WTC11 (cell line): Measurements from ENCODE around the gene GLT8D2. TPM values are rescaled to one million over a fixed set of nuclear protein-coding genes. Genes with fewer than 3 reads are reported as not detected.
"Not testable (repeated sequence)": the region's sequence is repeated elsewhere in the genome, so short reads cannot be mapped to it uniquely, and the experiment has no call there.

Experiments used
- ATAC-seq: fragments of 200-7000 bp; cut with Tn5 transposase; 2 replicates; pipeline ENCODE4 v1.10.0; 2021; ENCODE audit warnings: mild to moderate bottlenecking, moderate library complexity
- CTCF ChIA-PET: fragments of 300-600 bp; sonication (Branson Sonifier 250); formaldehyde crosslinking; loops from one replicate; lab custom pipeline; 2021; ENCODE audit warnings: antibody characterized with exemption; lab: Charles Lee
- POLR2A ChIA-PET: fragments of 350-600 bp; sonication (Branson Sonifier 250); formaldehyde crosslinking; loops from one replicate; lab custom pipeline; 2021; ENCODE audit warnings: antibody characterized with exemption; lab: Charles Lee
- DNase-seq: peaks from one replicate; pipeline ENCODE4 v3.0.0; 2021; ENCODE audit warnings: low spot score
- H3K27ac Mint-ChIP-seq: 2 replicates; pipeline ENCODE4 v1.8.0; 2021; ENCODE audit warnings: mixed read lengths
- H3K27me3 Mint-ChIP-seq: 2 replicates; pipeline ENCODE4 v1.8.0; 2021; ENCODE audit warnings: low read depth, mild to moderate bottlenecking, moderate library complexity, mixed read lengths
- H3K36me3 Mint-ChIP-seq: 2 replicates; pipeline ENCODE4 v1.8.0; 2021; ENCODE audit warnings: mixed read lengths
- H3K4me1 Mint-ChIP-seq: 2 replicates; pipeline ENCODE4 v1.8.0; 2022; ENCODE audit warnings: mixed read lengths
- H3K4me3 Mint-ChIP-seq: 2 replicates; pipeline ENCODE4 v1.8.0; 2021; ENCODE audit warnings: mild to moderate bottlenecking, moderate library complexity, mixed read lengths
- H3K9me3 Mint-ChIP-seq: 2 replicates; pipeline ENCODE4 v1.8.0; 2021; ENCODE audit warnings: mixed read lengths
- ATF1 ChIP-seq: sonication (generic); formaldehyde crosslinking; IDR thresholded peaks from 2 replicates; pipeline ENCODE4 v1.8.1; 2023; ENCODE audit warnings: mild to moderate bottlenecking, moderate library complexity, missing genetic modification reagents
- ATF3 ChIP-seq: sonication (generic); formaldehyde crosslinking; conservative IDR thresholded peaks from 2 replicates; pipeline ENCODE4 v1.8.1; 2022; ENCODE audit warnings: mild to moderate bottlenecking, missing genetic modification reagents
- CREM ChIP-seq: sonication (generic); formaldehyde crosslinking; IDR thresholded peaks from 2 replicates; pipeline ENCODE4 v1.8.1; 2022; ENCODE audit warnings: mild to moderate bottlenecking, missing genetic modification reagents, moderate library complexity
- GRHL2 ChIP-seq: fragments of 250-450 bp; sonication (Bioruptor Pico); IDR thresholded peaks from 2 replicates; pipeline ENCODE4 v1.8.0; 2022; ENCODE audit warnings: mild to moderate bottlenecking, moderate library complexity; ENCODE audit not compliant: insufficient replicate concordance, severe bottlenecking
- HMGA2 ChIP-seq: fragments of 250-450 bp; sonication (Bioruptor Pico); IDR thresholded peaks from 2 replicates; pipeline ENCODE4 v1.4.0; 2021; ENCODE audit warnings: mild to moderate bottlenecking, moderate library complexity
- IRF2 ChIP-seq: sonication (generic); formaldehyde crosslinking; IDR thresholded peaks from 2 replicates; pipeline ENCODE4 v1.8.0; 2022; ENCODE audit warnings: low read depth, missing genetic modification reagents, borderline replicate concordance
- KAT7 ChIP-seq: sonication (generic); formaldehyde crosslinking; IDR thresholded peaks from 2 replicates; pipeline ENCODE4 v1.8.1; 2023; ENCODE audit warnings: missing genetic modification reagents, mild to moderate bottlenecking, borderline replicate concordance
- MAX ChIP-seq: sonication (generic); formaldehyde crosslinking; IDR thresholded peaks from 2 replicates; pipeline ENCODE4 v1.8.0; 2022; ENCODE audit warnings: mild to moderate bottlenecking, missing genetic modification reagents
- PREB ChIP-seq: sonication (generic); formaldehyde crosslinking; IDR thresholded peaks from 2 replicates; pipeline ENCODE4 v1.8.1; 2022; ENCODE audit warnings: mild to moderate bottlenecking, missing genetic modification reagents, moderate library complexity, borderline replicate concordance
- RELA ChIP-seq: sonication (generic); formaldehyde crosslinking; IDR thresholded peaks from 2 replicates; pipeline ENCODE4 v1.8.1; 2022; ENCODE audit warnings: missing genetic modification reagents, mild to moderate bottlenecking, borderline replicate concordance
- SMAD4 ChIP-seq: sonication (generic); formaldehyde crosslinking; IDR thresholded peaks from 2 replicates; pipeline ENCODE4 v1.8.0; 2022; ENCODE audit warnings: mild to moderate bottlenecking, missing genetic modification reagents
- SOX15 ChIP-seq: fragments of 250-450 bp; sonication (Bioruptor Pico); IDR thresholded peaks from 2 replicates; pipeline ENCODE4 v1.9.0; 2021; ENCODE audit warnings: mild to moderate bottlenecking
- ZBTB21 ChIP-seq: sonication (generic); formaldehyde crosslinking; IDR thresholded peaks from 2 replicates; pipeline ENCODE4 v1.8.1; 2023; ENCODE audit warnings: mild to moderate bottlenecking, missing genetic modification reagents, borderline replicate concordance
- ZNF416 ChIP-seq: fragments of 250-450 bp; sonication (Bioruptor Pico); IDR thresholded peaks from 2 replicates; pipeline ENCODE4 v1.9.0; 2021; ENCODE audit warnings: mild to moderate bottlenecking, inconsistent platforms
- ZNF512 ChIP-seq: sonication (generic); formaldehyde crosslinking; IDR thresholded peaks from 2 replicates; pipeline ENCODE4 v1.8.1; 2022; ENCODE audit warnings: missing genetic modification reagents, borderline replicate concordance
- ZNF532 ChIP-seq: fragments of 250-450 bp; sonication (Bioruptor Pico); IDR thresholded peaks from 2 replicates; pipeline ENCODE4 v1.9.0; 2021; ENCODE audit warnings: mild to moderate bottlenecking, borderline replicate concordance
- total RNA-seq: library from RNA; stranded (reverse); gene quantifications from 3 replicates; pipeline ENCODE4 v1.2.3, GENCODE V29; 2021
- TF ChIP-seq, protein P1 (sequence below): sonication (generic); formaldehyde crosslinking; IDR thresholded peaks from 2 replicates; pipeline ENCODE4 v1.8.1; 2023; ENCODE audit warnings: mild to moderate bottlenecking, missing genetic modification reagents, moderate library complexity
- TF ChIP-seq, protein P2 (sequence below): fragments of 250-450 bp; sonication (Bioruptor Pico); IDR thresholded peaks from 2 replicates; pipeline ENCODE4 v1.9.0; 2021; ENCODE audit warnings: mild to moderate bottlenecking
- TF ChIP-seq, protein P3 (sequence below): fragments of 250-450 bp; sonication (Bioruptor Pico); IDR thresholded peaks from 2 replicates; pipeline ENCODE4 v1.8.0; 2021; ENCODE audit warnings: mild to moderate bottlenecking

GLT8D2 gene
- total RNA-seq, 1 experiment from 2014 or later = 4.5 TPM

DNA sequence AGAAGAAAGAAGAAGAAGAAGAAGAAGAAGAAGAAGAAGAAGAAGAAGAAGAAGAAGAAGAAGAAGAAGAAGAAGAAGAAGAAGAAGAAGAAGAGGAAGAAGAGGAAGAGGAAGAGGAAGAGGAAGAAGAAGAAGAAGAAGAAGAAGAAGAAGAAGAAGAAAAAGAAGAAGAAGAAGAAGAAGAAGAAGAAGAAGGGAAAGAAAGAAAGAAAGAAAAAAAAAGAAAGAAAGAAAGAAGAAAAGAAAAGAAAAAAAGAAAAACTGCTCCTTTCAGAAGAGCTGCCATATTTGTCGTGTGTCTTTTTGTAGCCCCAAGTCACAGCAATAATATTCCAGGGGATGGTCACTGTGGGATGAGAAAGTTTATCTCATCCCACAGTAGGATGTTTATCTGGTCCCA is 28.1 kb downstream of the GLT8D2 start:
- DNase-seq, CTCF ChIA-PET, H3K27me3 Mint-ChIP-seq, H3K4me1 Mint-ChIP-seq, H3K27ac Mint-ChIP-seq, ATAC-seq, H3K4me3 Mint-ChIP-seq, POLR2A ChIA-PET: not testable (repeated sequence)
- 0 out of 2 replicates have a peak, but pooled peaks have one; percentile 25 for TF ChIP-seq ZNF512 (CRISPR knock-in tag)
- Mint-ChIP-seq H3K9me3 (peaks cover 16% of the 10 kb centered on the region), H3K36me3 (peaks cover 11% of the 10 kb centered on the region; the same call in 1 of the 2 replicates)

DNA sequence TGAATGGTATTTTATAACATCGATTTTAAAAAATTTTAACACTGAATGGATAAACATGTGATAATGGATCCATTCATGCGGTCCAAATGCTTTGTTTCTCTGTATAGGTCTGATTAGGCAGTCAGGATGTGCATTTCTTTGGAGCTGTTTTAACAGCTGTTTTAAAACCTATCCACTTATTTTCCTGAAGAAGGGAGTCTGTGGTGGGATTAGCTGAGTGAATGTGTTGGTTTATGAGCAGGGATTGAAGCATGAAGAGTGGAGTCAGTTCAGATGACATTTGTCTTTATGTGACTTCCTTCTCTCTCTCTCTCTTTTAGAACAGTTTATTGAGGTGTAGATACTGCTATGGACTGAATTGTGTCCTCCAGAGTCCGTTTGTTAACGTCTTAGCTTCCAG is 37.7 kb downstream of the GLT8D2 start:
- Mint-ChIP-seq H3K27me3 (peaks cover 2% of the 10 kb centered on the region), H3K36me3 (peaks cover 8% of the 10 kb centered on the region; the same call in 1 of the 2 replicates), H3K27ac (no peak overlapping the region), H3K4me1 (no peaks in the 10 kb centered on the region), H3K9me3 (peaks cover 20% of the 10 kb centered on the region), H3K4me3 (no peak overlapping the region)
- POLR2A ChIA-PET = no interaction called here
- TF ChIP-seq SOX15 (CRISPR knock-in tag) = no peak
- TF ChIP-seq PREB (CRISPR knock-in tag) = no peak
- TF ChIP-seq GRHL2 (CRISPR knock-in tag) = no peak
- TF ChIP-seq, protein P1, sequence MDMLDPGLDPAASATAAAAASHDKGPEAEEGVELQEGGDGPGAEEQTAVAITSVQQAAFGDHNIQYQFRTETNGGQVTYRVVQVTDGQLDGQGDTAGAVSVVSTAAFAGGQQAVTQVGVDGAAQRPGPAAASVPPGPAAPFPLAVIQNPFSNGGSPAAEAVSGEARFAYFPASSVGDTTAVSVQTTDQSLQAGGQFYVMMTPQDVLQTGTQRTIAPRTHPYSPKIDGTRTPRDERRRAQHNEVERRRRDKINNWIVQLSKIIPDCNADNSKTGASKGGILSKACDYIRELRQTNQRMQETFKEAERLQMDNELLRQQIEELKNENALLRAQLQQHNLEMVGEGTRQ (CRISPR knock-in tag) = no peak
- TF ChIP-seq, protein P2, sequence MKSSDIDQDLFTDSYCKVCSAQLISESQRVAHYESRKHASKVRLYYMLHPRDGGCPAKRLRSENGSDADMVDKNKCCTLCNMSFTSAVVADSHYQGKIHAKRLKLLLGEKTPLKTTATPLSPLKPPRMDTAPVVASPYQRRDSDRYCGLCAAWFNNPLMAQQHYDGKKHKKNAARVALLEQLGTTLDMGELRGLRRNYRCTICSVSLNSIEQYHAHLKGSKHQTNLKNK = no peak
- no peak for TF ChIP-seq MAX
- TF ChIP-seq ATF3 (CRISPR knock-in tag) = no peak
- no peak for DNase-seq
- CTCF ChIA-PET = no interaction called here
- ATAC-seq = no peak

- CTCF ChIA-PET = no interaction called here
- H3K9me3 Mint-ChIP-seq = peaks cover 20% of the 10 kb centered on the region
- POLR2A ChIA-PET = no interaction called here
Measured at GRCh38 chr12:104011253-104011652, 38.7 kb downstream of the GLT8D2 start.

More at GRCh38 chr12:104011253-104011652, 38.7 kb downstream of the GLT8D2 start:
- peaks cover 2% of the 10 kb centered on the region for H3K27me3 Mint-ChIP-seq
- no peak overlapping the region for H3K4me3 Mint-ChIP-seq
- H3K4me1 Mint-ChIP-seq = no peaks in the 10 kb centered on the region
- DNase-seq = no peak
- ATAC-seq = no peak
- no peak for TF ChIP-seq ZNF416 (CRISPR knock-in tag)
- TF ChIP-seq ZNF532 = no peak
- TF ChIP-seq SMAD4 = no peak
- no peak for TF ChIP-seq HMGA2 (CRISPR knock-in tag)
- no peak for TF ChIP-seq KAT7
- TF ChIP-seq, protein P3, sequence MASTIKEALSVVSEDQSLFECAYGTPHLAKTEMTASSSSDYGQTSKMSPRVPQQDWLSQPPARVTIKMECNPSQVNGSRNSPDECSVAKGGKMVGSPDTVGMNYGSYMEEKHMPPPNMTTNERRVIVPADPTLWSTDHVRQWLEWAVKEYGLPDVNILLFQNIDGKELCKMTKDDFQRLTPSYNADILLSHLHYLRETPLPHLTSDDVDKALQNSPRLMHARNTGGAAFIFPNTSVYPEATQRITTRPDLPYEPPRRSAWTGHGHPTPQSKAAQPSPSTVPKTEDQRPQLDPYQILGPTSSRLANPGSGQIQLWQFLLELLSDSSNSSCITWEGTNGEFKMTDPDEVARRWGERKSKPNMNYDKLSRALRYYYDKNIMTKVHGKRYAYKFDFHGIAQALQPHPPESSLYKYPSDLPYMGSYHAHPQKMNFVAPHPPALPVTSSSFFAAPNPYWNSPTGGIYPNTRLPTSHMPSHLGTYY (CRISPR knock-in tag) = no peak
- no peak for TF ChIP-seq ATF3 (CRISPR knock-in tag)
- no peak for TF ChIP-seq ZBTB21
- no peak for TF ChIP-seq RELA (CRISPR knock-in tag)
- no peak for TF ChIP-seq IRF2 (CRISPR knock-in tag)
- TF ChIP-seq CREM (CRISPR knock-in tag) = no peak
- no peak for TF ChIP-seq ATF1 (CRISPR knock-in tag)
- TF ChIP-seq, all 79 proteins: peak for 0
- Mint-ChIP-seq H3K27ac (no peak overlapping the region), H3K36me3 (peaks cover 8% of the 10 kb centered on the region; the same call in 1 of the 2 replicates)
